Measurements from ENCODE around the gene RSKR.
"Not testable (repeated sequence)": the region's sequence is repeated elsewhere in the genome, so short reads cannot be mapped to it uniquely, and the experiment has no call there.

RSKR gene

DNA sequence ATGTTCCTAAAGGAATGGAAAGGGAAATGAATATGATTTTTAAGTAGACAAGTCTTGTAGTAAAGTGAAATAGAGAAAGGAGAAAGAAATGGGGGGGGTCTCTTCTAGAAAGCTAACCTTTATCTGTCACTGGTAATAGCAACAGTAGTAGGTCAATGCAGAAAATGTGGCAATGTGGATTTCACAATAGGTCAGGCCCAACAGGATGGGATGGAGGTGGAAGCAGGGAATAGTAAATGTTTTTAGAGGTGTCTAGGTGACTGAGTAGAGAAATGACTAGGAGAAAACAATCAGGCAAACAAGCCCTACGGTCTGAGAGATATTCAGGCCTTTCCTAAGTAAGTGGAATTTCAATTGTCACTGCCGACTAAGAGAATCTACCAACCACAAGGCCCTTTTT, 6.0 kb upstream of the RSKR start:
- DNase-seq, result no peak

DNA sequence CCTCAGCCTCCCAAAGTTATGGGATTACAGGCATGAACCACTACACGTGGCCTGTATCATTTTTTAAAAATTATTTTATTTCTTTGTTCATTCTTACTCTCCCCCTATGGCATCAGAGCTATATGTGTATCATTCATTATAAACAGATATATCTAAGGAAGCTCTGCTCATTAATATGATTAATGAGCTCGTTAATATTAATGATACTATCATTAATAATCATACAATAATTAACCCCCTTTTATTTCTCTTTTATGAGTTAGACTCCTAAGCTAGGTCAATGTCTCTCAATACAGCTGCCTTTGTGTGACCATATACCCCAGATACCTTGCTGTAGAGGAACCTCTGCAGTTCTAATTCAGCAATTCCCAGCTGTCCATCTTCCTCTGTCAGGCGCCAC, 4.5 kb upstream of the RSKR start:
- no peak for DNase-seq

DNA sequence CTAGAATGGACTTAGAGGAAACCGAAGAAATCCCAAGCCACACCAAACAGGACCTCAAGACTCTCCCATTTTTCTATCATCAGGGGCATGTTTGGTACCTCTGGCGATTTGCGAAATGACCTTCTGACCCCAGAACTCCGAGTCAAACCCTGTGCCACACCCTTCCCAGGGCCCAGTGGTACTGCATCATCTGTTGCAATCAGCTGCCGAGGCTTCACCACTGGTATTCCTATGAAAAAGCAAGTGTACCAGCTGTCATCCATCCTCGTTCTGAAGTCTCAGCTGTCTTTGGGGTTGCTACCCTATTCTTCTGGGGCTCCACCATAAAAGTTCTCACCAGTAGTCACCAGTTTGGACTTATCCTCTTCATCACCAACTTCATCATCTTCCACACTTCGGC, 2.3 kb upstream of the RSKR start:
- no peak for DNase-seq

DNA sequence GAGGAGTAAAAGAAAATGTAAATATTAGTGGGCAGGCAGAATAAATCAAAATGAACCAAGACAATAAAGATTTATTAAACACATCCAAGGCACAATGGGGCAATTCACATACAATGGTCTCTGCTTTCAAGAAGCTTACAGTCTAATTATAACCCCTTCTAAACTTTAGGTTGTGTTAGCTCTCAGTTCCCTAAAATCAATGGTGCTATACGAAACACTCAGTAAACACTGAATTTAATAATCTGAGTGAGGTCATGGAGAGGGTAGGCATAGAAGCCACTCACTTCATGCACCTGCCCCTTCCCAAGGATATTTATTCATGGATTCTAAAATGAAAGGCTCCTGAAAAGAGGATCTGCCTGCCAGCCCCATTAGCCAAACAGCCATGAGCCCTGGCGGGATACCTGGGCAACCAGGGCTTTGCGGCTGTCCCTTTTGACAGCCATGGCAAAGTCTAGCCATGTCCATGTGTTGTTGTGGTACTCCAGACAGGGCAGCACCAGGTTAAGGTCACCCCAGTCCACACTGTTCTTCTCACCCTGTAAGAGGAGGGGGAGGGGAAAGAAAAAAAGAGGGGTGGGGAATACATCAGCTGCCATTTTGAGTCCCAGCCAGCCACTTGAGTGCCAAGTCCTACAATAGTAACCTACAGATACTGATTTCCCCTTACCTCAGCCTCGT, 1.4 kb upstream of the RSKR start:
- no peak for DNase-seq

DNA sequence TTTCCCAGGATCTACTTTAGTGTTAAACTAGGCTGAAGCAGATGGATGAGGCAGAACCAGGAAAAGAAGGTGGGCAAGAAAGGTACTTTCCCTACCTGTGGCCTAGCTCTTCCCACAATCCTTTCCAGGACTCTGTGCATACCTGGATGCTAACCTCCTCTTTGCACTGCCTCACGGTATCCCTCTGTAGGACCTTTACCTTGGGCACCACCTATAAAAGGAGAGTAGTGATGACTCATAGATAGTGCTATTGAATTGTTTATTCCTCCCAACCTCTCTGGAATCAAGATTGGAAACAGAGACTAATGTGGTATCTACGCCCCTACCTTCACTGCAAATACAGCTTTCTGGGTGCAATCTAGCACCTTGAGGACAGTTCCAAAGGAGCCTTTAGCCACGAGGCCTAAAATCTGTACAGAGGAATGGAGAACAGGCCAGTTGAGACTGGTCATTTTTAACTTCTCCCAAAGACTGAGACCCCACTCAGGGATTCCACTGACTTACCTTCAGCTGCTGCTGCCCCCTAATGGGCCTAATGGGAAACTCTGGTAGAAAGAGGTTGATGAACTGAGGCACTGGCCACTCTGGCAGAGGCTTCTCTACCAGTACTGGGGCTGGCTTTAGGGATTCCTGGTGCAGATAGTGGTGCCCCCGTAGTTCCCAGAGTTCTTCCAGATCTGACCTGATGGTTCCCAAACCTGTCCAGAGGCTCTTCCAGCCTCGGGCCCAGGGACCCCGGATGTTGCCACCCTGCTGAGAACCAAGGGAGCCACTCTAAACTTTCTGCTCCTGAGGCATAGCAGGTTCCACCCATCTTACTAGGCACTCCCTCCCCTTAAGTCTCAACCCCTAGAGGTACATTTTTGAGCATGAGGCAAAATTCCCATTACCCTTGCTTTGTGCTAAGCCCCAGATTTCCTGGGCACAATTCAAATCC, 781 bp downstream of the RSKR start:
- DNase-seq, result peak in 2 of 5 donors; percentile 12 to 17

DNA sequence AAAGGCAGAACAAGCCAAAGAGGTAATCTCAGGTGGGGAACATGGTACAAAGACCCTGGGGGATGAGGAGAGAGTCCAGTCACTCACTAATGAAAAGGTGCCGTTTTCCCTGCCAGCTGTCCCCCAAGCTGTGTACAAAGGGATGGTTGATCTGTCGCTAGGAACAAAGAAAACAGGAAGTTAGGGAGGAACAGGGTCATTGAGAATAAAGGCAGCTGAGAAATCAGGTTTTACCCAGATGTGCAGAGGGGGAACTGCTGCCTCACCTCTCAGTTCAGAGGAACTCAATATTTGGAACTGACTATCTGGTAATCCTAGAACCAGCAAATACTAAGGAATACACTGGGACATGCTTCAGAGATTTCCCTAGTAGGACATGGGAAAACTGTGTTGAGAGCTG, 1.5 kb downstream of the RSKR start:
- DNase-seq, result no peak

DNA sequence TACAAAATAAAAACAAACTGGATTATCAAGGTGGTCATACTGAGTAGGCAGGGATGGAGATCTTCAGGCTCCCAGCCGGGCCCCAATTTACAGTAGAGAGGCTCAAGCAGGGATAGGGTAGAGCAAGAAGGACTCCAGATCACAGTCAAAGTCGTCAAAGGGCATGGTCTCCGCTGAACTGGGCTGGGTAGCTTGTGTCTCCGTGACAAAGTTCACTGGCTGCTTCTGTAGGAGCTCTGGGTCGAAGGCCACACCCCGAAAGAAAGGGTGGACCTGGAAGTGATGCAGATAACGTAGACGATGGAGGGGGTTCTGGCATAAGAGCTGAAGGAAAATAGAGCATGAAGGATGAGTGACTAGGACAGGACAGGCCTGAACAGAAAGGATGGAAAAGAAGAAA, 3.6 kb downstream of the RSKR start:
- no peak for DNase-seq

DNA sequence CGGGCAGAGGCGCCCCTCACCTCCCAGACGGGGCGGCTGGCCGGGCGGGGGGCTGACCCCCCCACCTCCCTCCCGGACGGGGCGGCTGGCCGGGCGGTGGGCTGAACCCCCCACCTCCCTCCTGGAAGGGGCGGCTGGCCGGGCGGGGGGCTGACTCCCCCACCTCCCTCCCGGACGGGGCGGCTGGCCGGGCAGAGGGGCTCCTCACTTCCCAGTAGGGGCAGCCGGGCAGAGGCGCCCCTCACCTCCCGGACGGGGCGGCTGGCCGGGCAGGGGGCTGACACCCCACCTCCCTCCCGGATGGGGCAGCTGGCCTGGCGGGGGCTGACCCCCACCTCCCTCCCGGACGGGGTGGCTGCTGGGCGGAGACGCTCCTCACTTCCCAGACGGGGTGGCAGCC, 10.0 kb downstream of the RSKR start:
- DNase-seq, result not testable (repeated sequence)

DNA sequence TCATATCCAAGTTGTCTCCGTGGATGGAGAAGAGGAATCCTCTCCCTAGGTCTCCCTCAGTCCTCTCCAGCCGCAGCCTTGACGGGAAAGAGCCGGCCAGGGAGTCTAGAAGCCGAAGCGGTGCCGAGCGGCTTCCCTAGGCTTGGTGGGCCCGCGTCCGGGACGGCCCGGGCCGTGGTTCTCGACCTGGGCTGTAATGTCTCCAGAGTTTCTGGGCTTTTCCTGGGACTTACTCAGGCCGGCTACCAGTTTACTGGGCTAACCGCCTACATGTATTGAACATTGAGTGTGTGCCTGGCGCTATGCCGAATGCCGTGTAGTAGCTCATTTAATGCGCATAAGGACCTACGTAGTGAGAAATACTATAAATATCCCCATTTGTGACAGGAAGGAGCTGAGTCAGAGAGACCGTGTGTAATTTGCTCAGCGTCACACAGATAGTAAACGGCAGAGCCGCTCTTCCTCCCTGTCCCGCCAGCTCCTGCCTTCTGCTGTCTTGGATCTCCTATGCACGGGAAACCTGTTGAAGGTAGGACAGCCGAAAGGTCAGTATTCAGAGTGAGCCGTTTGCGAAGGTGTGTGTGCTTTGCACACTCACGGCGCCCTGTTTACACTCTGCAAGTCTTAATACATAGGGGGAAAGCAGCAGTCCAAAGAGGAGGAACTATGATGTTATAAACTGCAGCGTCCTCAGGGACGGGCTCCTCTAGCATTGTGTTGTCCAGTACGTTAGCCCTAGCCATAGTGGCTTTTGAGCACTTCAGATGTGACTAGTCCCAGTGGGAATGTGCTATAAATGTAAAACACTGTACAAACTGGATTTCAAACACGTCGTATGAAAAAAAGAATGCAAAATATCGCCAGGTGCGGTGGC, 14.4 kb downstream of the RSKR start:
- DNase-seq, result peak; percentile 19 to 79 (median 44)

DNA sequence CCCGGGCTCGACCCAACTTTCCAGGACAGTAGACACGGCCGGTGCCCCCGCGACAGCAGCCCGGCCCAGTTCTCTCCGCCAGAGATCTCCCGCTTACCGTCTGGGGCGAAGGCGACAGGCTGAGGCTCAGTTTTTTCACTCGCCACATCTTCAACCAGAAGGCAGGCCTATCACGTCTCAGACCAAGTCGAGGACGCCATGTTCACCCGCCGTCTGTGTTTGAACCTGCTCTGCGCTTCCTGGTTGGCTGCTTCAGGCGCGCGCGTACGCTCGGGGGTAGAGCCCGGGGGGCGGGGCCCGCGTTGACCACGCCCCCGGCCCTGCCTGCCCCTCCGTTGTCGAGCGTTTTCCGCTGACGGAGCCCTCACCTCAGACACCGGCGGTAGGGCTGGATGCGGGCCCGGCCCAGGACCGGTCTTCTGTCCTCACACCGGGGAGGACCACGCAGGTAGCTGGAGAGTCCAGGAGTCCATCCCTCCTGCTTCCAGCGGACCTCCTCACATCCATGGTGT, 15.1 kb downstream of the RSKR start, which contains the start of gene SPAG5:
SPAG5 (minus strand) TSS at position 227 of the 512 bp plus-strand sequence; CDS start at position 148, 79 bp downstream.
- DNase-seq, result peak; percentile 91 to 97 (median 92)

DNA sequence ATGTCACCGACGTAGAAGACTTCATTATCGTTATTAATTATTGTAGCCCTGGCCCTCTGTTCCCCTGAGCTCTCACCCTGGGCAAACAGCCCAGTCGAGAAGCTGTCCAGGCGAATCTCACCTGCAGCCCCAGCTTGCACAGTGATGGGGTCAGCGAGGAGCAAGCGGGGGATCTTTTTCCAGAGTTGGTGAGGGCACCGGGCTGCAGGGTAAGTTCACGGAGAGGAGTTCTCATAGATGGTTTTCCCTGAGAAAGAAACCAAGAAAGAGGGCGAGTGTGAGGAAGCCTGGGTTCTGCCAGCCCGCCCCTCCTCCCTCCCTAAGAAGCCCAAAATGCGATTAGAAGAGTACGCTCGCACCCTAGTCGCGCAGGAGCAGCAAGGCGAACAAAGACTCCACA, 15.6 kb downstream of the RSKR start:
- DNase-seq, result no peak

DNA sequence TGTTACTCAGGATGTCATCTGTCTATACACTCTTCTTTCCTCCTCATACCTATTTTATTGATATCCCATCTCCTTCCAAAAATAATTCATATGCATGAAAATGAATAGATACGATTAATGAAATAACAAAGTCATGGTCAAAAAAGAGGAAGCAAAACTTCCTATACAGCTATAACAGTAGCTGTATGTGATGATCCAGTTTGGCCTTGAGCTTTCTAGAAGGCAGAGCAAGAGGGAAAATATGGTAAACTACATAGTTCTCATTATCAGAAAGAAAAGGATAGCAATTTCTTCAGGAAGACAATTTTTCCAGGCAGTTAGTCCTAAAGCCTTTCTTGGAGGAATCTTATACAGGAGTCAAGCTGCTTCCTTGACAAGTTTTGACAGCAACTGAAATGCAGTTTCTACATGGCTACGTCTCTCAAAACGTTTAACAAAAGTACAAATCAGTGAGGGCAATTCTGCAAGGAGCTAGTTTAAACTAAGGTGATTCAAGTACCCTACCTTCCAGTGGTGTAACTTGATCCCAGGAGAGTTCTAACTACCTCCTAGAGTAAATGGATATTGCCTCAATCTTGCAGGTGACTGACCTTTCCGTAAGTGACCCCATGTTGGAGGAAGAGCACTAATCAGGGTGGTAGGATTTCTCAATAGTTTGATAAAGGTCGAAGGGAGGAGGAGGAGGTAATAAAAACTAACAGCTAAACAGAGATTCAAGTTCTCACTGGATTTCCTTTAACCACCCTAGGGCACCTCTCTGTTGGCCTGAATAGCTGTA, 16.2 kb downstream of the RSKR start:
- DNase-seq, result no peak

DNA sequence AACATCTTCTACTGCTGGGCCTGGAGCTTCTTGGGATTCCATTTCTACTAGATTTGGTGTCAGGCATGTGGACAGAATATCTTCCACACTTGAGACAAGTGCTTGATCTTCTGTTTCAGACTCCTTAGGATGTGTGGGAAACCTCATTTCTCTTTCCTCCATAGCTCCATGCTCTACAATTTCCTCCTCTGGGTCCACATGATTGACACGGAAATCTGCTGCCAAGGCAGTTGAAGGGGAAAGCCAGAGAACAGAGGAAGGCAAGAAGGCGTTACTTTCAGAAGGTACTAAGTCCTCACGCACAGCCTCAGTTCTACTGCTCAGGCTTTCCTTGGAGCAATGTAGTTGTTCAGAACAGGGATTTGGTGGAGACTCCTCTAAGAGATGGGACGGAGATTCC, 21.7 kb downstream of the RSKR start:
- DNase-seq, result no peak

DNA sequence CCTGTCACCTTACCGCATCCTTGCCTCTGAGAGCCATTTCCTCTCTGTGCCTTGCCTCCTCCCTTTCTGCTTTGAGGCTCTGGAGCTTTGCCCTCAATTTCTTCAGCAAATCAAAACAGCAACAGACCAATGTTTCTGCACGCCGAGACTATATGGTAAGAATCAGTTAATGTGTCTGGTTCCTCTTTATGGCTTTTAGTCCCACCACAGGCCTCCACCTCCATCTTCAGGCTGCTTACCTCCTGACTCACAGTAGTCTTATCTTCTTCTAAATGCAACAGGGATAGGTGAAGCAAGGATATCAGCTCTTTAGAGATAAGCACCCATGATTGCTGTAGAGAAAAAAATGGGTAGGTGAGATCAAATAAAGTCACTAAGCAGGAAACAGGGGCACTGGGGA, 28.1 kb downstream of the RSKR start:
- DNase-seq, result no peak

DNA sequence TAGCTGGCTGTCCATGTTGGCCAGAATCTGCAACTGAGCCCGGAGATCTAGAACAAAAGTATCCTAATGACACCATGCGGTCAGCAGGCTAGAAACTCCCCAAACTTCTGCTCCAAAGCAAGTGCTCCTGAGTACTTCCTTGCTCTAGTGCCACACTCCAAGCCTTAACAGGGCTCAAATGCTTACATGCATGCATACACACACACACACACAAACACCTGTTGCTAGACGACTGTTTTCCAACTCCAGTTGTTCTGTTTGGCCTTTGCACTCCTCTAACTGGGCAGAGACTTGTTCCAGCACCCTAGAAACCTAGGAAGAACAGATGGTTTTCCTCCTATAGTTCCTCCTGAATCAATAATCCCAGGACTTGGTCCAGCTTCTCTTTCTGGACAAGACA, 29.6 kb downstream of the RSKR start:
- DNase-seq, result no peak

DNA sequence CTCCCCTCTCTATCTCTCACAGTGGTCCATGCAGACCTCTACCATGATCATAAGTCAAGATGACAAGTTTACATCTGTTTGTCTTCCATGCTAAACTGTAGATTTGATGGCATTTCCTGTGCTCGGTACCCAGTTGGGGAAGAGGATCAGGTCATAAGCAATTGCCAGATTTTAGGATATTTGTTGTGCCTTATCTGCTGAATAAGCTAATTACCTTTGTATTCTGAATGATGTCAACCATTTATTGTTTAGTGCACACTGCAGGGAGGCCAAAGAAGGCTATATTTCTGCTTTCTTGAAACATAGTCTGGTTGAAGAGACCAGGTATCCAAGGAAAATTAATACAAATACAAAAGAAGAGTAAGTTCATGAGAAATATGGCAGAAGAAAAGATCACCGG, 31.5 kb downstream of the RSKR start:
- no peak for DNase-seq

DNA sequence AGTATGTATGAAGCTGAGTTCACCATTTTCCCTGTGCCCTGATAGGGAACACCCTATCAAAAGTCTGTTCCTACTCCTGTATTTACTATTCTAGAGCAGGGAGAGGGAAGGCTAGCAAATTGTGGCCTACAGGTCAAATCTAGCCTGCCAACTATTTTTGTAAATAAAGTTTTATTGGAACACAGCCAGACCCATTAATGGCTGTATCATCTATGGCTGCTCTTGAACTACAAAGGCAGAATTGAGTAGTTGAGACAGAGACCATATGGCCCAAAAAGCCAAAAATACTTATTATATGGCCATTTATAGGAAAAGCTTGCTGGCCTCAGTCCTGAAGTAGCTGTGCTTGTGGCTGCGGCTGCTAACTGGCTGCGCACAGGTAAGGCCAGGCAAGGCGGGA, 33.0 kb downstream of the RSKR start:
- DNase-seq, result no peak

DNA sequence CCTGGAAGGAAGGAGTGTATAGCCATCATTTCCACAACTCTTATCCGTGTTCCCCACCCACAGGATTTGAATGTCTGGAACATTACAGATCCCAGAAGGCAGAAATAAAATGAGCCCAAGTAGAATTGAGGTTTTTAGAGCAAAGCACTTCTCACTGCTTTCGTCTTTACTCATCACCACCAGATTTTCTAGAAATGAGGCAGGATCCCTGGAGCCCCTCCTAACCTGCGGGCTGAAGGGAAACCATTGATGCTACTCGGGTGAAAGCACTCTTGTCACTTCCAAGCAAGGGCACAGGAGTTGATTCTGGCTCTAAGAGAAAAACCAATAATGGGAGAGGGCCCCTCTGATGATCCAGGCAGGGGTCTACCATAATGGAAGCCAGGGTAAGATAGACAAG, 34.5 kb downstream of the RSKR start:
- DNase-seq, result peak in 1 of 5 donors; percentile 72

DNA sequence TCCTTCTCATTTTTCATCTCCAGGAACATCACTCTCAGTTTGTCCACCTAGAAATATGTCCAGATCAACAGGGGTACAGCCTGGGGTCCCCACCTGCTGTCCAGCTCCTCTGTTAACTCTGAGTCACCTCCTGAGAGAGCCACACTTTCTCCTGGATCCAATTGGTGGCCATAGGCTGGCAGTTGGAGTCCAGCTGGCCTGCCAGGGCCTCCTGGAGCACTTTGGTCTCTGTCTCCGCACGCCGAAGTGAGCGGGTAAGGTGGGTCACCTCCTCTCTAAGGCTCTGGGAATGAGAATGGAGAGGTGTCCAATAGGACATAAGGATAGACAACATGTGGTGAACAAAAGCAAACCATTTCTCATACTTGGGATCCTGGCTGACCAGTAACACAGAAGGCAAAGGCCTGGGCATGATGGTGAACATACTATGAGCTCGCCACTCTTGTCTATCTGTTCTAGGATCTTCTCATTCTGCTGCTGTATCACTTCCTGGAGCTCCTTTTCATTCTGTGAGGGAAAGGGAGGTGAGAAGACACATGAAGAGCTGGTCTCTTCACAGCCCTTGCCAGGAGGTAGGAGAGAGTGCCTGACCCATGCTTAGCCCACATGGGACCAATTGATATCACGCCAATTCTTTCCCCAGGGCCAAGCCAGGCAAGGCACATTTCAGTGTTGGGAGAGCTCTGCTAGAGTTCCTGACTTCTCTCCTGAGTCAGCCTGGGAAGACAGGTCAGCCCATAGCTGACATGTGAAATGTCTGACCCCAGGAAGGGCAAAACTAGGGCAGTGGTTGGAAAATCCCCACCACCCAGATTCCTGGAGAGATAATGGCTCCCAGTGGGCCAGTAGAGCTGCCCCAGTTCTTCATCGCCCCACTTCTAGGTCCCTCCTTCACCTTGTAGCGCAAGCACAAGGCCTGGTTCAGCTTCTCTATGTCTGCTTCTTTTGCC, 35.5 kb downstream of the RSKR start:
- DNase-seq, result no peak

DNA sequence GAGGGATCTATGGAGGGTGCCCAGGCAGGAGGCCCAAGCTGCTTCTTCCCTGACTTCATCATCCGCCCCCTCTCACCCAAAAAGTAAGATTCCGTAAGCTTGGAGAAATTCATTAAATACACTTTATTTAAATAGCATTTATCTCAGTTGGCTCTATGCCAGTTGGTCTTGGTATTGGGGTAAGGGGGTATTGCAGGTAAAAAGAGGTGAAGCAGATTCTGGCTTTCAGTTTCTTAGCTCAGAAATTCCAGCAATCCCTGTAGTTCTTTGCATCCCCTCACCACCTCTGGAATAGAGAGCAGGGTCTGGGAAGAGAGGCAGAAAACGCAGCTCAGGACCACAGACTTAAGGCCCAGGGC, 36.5 kb downstream of the RSKR start:
- DNase-seq, result no peak
